ENCODE results near the gene SPTLC1.

GRCh38 chr9:92163276-92163675, 48.1 kb upstream of the SPTLC1 start:
- TF ChIP-seq CTCF (IDR thresholded peaks at IDR 0.05) (no peak), POLR2AphosphoS5 (IDR thresholded peaks at IDR 0.05) (no peak)
